NOMO-1 treated with dmso at 0.1 percent for 144 hours (cell line): ENCODE measurements around the gene CSGALNACT2.

Experiments used
- DNase-seq: peaks from one replicate; lab custom pipeline; 2025; ENCODE audit not compliant: unreplicated experiment; lab: John Stamatoyannopoulos, UW

The CSGALNACT2 gene

GRCh38 chr10:43225004-43225786, 87.0 kb downstream of the CSGALNACT2 start:
- DNase-seq: no peak

GRCh38 chr10:43225787-43226153, 87.5 kb downstream of the CSGALNACT2 start:
- no peak for DNase-seq

- no peak for DNase-seq
Measured at GRCh38 chr10:43226441-43226840, 88.2 kb downstream of the CSGALNACT2 start.

- DNase-seq: no peak
Measured at GRCh38 chr10:43226851-43227845, 88.9 kb downstream of the CSGALNACT2 start.

- no peak for DNase-seq
Measured at GRCh38 chr10:43227911-43228782, 89.9 kb downstream of the CSGALNACT2 start.

- no peak for DNase-seq
Measured at GRCh38 chr10:43228783-43229207, 90.5 kb downstream of the CSGALNACT2 start.

GRCh38 chr10:43229208-43230061, 91.2 kb downstream of the CSGALNACT2 start:
- no peak for DNase-seq

GRCh38 chr10:43230101-43230908, 92.1 kb downstream of the CSGALNACT2 start:
- no peak for DNase-seq

GRCh38 chr10:43230909-43231522, 92.8 kb downstream of the CSGALNACT2 start:
- no peak for DNase-seq

- DNase-seq: no peak
Measured at GRCh38 chr10:43231523-43232078, 93.4 kb downstream of the CSGALNACT2 start.

- DNase-seq: no peak
Measured at GRCh38 chr10:43233601-43234430, 95.6 kb downstream of the CSGALNACT2 start.

GRCh38 chr10:43234471-43235041, 96.3 kb downstream of the CSGALNACT2 start:
- DNase-seq: no peak
